Stimulated activated CD8-positive, alpha-beta memory T cell treated with anti-CD3 and anti-CD28 coated beads, Interleukin-12 subunit alpha, Interleukin-12 subunit beta, amount 100 ng/mL, for 24 hours (primary cell): ENCODE measurements around the gene CDH13.

ENCODE experiments used
- DNase-seq: peaks from one replicate; pipeline ENCODE4 v3.0.0-alpha.2; 2020; ENCODE audit errors: extremely low read depth

The CDH13 gene

GRCh38 chr16:83842291-83842690 is 1215.5 kb downstream of the CDH13 start:
- DNase-seq = no peak

- DNase-seq = no peak
Observed at GRCh38 chr16:83842756-83843507, 1216.2 kb downstream of the CDH13 start.

- no peak for DNase-seq
Observed at GRCh38 chr16:83843657-83844056, 1216.9 kb downstream of the CDH13 start.

GRCh38 chr16:83845263-83845662 is 1218.5 kb downstream of the CDH13 start:
- no peak for DNase-seq

- DNase-seq = no peak
Observed at GRCh38 chr16:83847371-83848225, 1220.8 kb downstream of the CDH13 start.

GRCh38 chr16:83849421-83849820 is 1222.7 kb downstream of the CDH13 start:
- no peak for DNase-seq
